Chondrocyte (in vitro differentiated cells): Measurements from ENCODE around the gene TADA2A. TPM values are rescaled to one million over a fixed set of nuclear protein-coding genes. Genes with fewer than 3 reads are reported as not detected.

Source experiments
- DNase-seq: peaks from one replicate; pipeline ENCODE4 v3.0.0; 2021; ENCODE audit warnings: mixed read lengths, low spot score
- H3K27ac Mint-ChIP-seq: one replicate; pipeline ENCODE4 v1.8.0; 2021; ENCODE audit warnings: mild to moderate bottlenecking, moderate library complexity, mixed read lengths; ENCODE audit not compliant: unreplicated experiment
- H3K27me3 Mint-ChIP-seq: 2 replicates; pipeline ENCODE4 v1.8.0; 2021; ENCODE audit warnings: low read depth, mixed read lengths
- H3K36me3 Mint-ChIP-seq: 2 replicates; pipeline ENCODE4 v1.8.0; 2021; ENCODE audit warnings: low read depth, mixed read lengths
- H3K4me1 Mint-ChIP-seq: 2 replicates; pipeline ENCODE4 v1.8.0; 2021; ENCODE audit warnings: low read depth, mild to moderate bottlenecking, mixed read lengths
- H3K4me3 Mint-ChIP-seq: one replicate; pipeline ENCODE4 v1.8.0; 2021; ENCODE audit warnings: mild to moderate bottlenecking, moderate library complexity, mixed read lengths; ENCODE audit not compliant: unreplicated experiment
- H3K9me3 Mint-ChIP-seq: 2 replicates; pipeline ENCODE4 v1.8.0; 2021; ENCODE audit warnings: low read depth, mixed read lengths
- total RNA-seq: library from RNA; stranded (reverse); gene quantifications from 3 replicates; pipeline ENCODE4 v1.2.1, GENCODE V29; 2021
- TF ChIP-seq, protein P1 (sequence below): fragments of 200-600 bp; sonication (generic); IDR thresholded peaks from 2 replicates; pipeline ENCODE4 v1.5.0; 2021; ENCODE audit warnings: antibody characterized with exemption, mild to moderate bottlenecking, moderate library complexity

TADA2A gene
- total RNA-seq, 1 donor from 2014 or later = 15.1 TPM

GRCh38 chr17:37388266-37388665, 18.4 kb upstream of the TADA2A start:
- H3K27ac Mint-ChIP-seq = no peak overlapping the region
- peaks cover 32% of the 10 kb centered on the region for H3K4me1 Mint-ChIP-seq
- TF ChIP-seq, protein P1, sequence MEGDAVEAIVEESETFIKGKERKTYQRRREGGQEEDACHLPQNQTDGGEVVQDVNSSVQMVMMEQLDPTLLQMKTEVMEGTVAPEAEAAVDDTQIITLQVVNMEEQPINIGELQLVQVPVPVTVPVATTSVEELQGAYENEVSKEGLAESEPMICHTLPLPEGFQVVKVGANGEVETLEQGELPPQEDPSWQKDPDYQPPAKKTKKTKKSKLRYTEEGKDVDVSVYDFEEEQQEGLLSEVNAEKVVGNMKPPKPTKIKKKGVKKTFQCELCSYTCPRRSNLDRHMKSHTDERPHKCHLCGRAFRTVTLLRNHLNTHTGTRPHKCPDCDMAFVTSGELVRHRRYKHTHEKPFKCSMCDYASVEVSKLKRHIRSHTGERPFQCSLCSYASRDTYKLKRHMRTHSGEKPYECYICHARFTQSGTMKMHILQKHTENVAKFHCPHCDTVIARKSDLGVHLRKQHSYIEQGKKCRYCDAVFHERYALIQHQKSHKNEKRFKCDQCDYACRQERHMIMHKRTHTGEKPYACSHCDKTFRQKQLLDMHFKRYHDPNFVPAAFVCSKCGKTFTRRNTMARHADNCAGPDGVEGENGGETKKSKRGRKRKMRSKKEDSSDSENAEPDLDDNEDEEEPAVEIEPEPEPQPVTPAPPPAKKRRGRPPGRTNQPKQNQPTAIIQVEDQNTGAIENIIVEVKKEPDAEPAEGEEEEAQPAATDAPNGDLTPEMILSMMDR = no peak
- H3K9me3 Mint-ChIP-seq = no peaks in the 10 kb centered on the region
- H3K4me3 Mint-ChIP-seq = no peak overlapping the region
- H3K27me3 Mint-ChIP-seq = no peaks in the 10 kb centered on the region
- no peak for DNase-seq
- H3K36me3 Mint-ChIP-seq = no peaks in the 10 kb centered on the region

GRCh38 chr17:37389160-37389559, 17.5 kb upstream of the TADA2A start:
- H3K4me3 Mint-ChIP-seq = no peak overlapping the region
- no peaks in the 10 kb centered on the region for H3K9me3 Mint-ChIP-seq
- peaks cover 32% of the 10 kb centered on the region for H3K4me1 Mint-ChIP-seq
- no peaks in the 10 kb centered on the region for H3K36me3 Mint-ChIP-seq
- no peak for DNase-seq
- no peaks in the 10 kb centered on the region for H3K27me3 Mint-ChIP-seq
- no peak overlapping the region for H3K27ac Mint-ChIP-seq
- TF ChIP-seq, protein P1 = no peak

- Mint-ChIP-seq H3K27me3 (no peaks in the 10 kb centered on the region), H3K4me1 (peaks cover 30% of the 10 kb centered on the region), H3K9me3 (no peaks in the 10 kb centered on the region), H3K4me3 (no peak overlapping the region), H3K27ac (peak overlapping the region; percentile 17), H3K36me3 (no peaks in the 10 kb centered on the region)
- TF ChIP-seq, protein P1 = no peak
- DNase-seq = no peak
Measured at GRCh38 chr17:37391146-37391545, 15.5 kb upstream of the TADA2A start.

- Mint-ChIP-seq H3K36me3 (no peaks in the 10 kb centered on the region), H3K9me3 (no peaks in the 10 kb centered on the region), H3K4me1 (peaks cover 30% of the 10 kb centered on the region), H3K27me3 (no peaks in the 10 kb centered on the region), H3K27ac (peak overlapping the region; percentile 72), H3K4me3 (no peak overlapping the region)
- TF ChIP-seq, protein P1 = no peak
- DNase-seq = no peak
Measured at GRCh38 chr17:37392024-37392590, 14.6 kb upstream of the TADA2A start.

DNA sequence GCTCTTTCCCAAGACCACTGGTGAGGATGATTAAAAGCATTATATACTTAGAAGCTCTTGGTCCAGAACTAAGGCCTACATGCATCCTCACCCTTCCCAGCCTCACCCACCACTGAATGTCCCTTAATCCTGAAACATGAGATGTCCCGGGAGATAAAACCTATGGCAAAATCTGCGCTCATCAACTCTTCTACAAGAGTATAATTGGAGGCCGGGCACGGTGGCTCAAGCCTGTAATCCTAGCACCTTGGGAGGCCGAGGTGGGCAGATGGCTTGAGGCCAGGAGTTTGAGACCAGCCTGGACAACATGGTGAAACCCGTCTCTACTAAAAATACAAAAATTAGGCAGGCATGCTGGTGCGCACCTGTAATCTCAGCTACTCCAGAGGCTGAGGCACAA, 13.3 kb upstream of the TADA2A start:
- H3K36me3 Mint-ChIP-seq = no peaks in the 10 kb centered on the region
- no peaks in the 10 kb centered on the region for H3K9me3 Mint-ChIP-seq
- H3K27me3 Mint-ChIP-seq = no peaks in the 10 kb centered on the region
- H3K4me1 Mint-ChIP-seq = peaks cover 30% of the 10 kb centered on the region
- TF ChIP-seq, protein P1 = no peak
- no peak for DNase-seq
- no peak overlapping the region for H3K4me3 Mint-ChIP-seq
- no peak overlapping the region for H3K27ac Mint-ChIP-seq
